HepG2 (cell line): Measurements from ENCODE around the gene MYO5B. TPM values are rescaled to one million over a fixed set of nuclear protein-coding genes. Genes with fewer than 3 reads are reported as not detected.

ENCODE experiments used
- ATAC-seq: fragments of 200-7000 bp; cut with Tn5 transposase; 3 replicates; pipeline ENCODE4 v1.9.1; 2020; ENCODE audit warnings: mild to moderate bottlenecking, moderate library complexity
- BruUV-seq: library from RNA; stranded (reverse); fragments of 400-500 nt; replicated peaks from 2 replicates; lab custom pipeline; 2021; lab: Mats Ljungman, UMichigan
- CTCF ChIA-PET: fragments of 300-600 bp; formaldehyde crosslinking; extraction: SDS; loops from one replicate; lab custom pipeline; 2021; ENCODE audit warnings: low total read pairs, inconsistent platforms, low intra/inter-chr PET ratio; lab: Yijun Ruan, JAX
- POLR2A ChIA-PET: fragments of 350-600 bp; sonication (Branson Sonifier 250); formaldehyde crosslinking; loops from one replicate; lab custom pipeline; 2020; ENCODE audit warnings: antibody characterized with exemption, inconsistent platforms; lab: Yijun Ruan, JAX
- DNase-seq: peaks from one replicate; pipeline ENCODE4 v3.0.0-alpha.2; 2015; ENCODE audit warnings: low spot score
- FAIRE-seq: peaks from 3 replicates; lab custom pipeline; 2011; peaks lifted over from hg19 to GRCh38; lab: Jason Lieb, UNC
- H2AFZ ChIP-seq: one replicate; pipeline ENCODE4 v1.6.1; 2011; ENCODE audit warnings: low read length, inconsistent platforms
- H3K27ac ChIP-seq: fragments of 300-600 bp; 3 replicates; pipeline ENCODE4 v1.8.0; 2011; ENCODE audit warnings: mixed run types, mild to moderate bottlenecking, mixed read lengths, low read length, inconsistent platforms; ENCODE audit not compliant: insufficient read depth; ENCODE audit errors: extremely low read length
- H3K27me3 ChIP-seq, 2 experiments: fragments of 200-600 bp in 1 of 2; 2 replicates in 1 of 2; 3 replicates in 1 of 2; pipeline versions ENCODE4 v1.6.0 to v1.8.0; 2011; ENCODE audit warnings: low read length in 2 of 2, mild to moderate bottlenecking in 2 of 2, moderate library complexity in 2 of 2, inconsistent platforms in 1 of 2; ENCODE audit not compliant: insufficient read depth in 2 of 2, control insufficient read depth in 1 of 2
- H3K36me3 ChIP-seq, 2 experiments: fragments of 200-600 bp in 1 of 2; replicated peaks in 1 of 2; 2 replicates in 1 of 2; 3 replicates in 1 of 2; pipeline versions ENCODE4 v1.5.1 to v1.8.0; 2011; ENCODE audit warnings: low read length in 2 of 2, inconsistent platforms in 1 of 2; ENCODE audit not compliant: insufficient read depth in 2 of 2, control insufficient read depth in 1 of 2
- H3K4me1 ChIP-seq: 2 replicates; pipeline ENCODE4 v1.5.1; 2012; ENCODE audit warnings: low read length, inconsistent platforms; ENCODE audit not compliant: insufficient read depth
- H3K4me2 ChIP-seq: 2 replicates; pipeline ENCODE4 v1.6.0; 2011; ENCODE audit warnings: low read depth, low read length, inconsistent platforms
- H3K4me3 ChIP-seq, 3 experiments: fragments of 200-600 bp in 1 of 3; sonication (generic), shearing (Covaris generic) in 1 of 3; replicated peaks in 1 of 3; 2 replicates each; pipeline ENCODE4 v1.5.1; 2011 to 2016; ENCODE audit warnings: low read length in 3 of 3, inconsistent platforms in 2 of 3, low read depth in 2 of 3, mild to moderate bottlenecking in 2 of 3, control low read depth in 1 of 3, mixed read lengths in 1 of 3; ENCODE audit not compliant: insufficient read depth in 1 of 3
- H3K79me2 ChIP-seq: one replicate; pipeline ENCODE4 v1.6.1; 2011; ENCODE audit warnings: low read length, inconsistent platforms; ENCODE audit not compliant: insufficient read depth
- H3K9ac ChIP-seq: 2 replicates; pipeline ENCODE4 v1.6.0; 2011; ENCODE audit warnings: mild to moderate bottlenecking, low read depth, low read length, inconsistent platforms; ENCODE audit not compliant: insufficient read depth
- H3K9me3 ChIP-seq: 2 replicates; pipeline ENCODE4 v1.5.1; 2012; ENCODE audit warnings: mild to moderate bottlenecking, low read length
- H4K20me1 ChIP-seq: 2 replicates; pipeline ENCODE4 v1.6.0; 2011; ENCODE audit warnings: inconsistent platforms, mild to moderate bottlenecking, low read length, moderate library complexity; ENCODE audit not compliant: insufficient read depth
- CCDC6 ChIP-seq: sonication (generic); formaldehyde crosslinking; IDR thresholded peaks from 2 replicates; pipeline ENCODE4 v1.8.1; 2022; ENCODE audit warnings: mild to moderate bottlenecking, missing genetic modification reagents, moderate library complexity
- FOSL2 ChIP-seq: sonication (generic); formaldehyde crosslinking; IDR thresholded peaks from 2 replicates; pipeline ENCODE4 v1.4.0; 2020; ENCODE audit warnings: missing genetic modification reagents
- HDAC1 ChIP-seq: sonication (generic); formaldehyde crosslinking; IDR thresholded peaks from 2 replicates; pipeline ENCODE4 v1.5.1; 2020; ENCODE audit warnings: mild to moderate bottlenecking, missing genetic modification reagents
- HDAC2 ChIP-seq: sonication (generic); formaldehyde crosslinking; IDR thresholded peaks from 2 replicates; pipeline ENCODE4 v1.4.0; 2020; ENCODE audit warnings: missing genetic modification reagents
- KDM5A ChIP-seq: fragments of 200-600 bp; sonication (generic); IDR thresholded peaks from 2 replicates; pipeline ENCODE4 v1.7.0; 2018; ENCODE audit warnings: antibody characterized with exemption, mild to moderate bottlenecking, low read length, borderline replicate concordance
- PHF20 ChIP-seq: sonication (generic); formaldehyde crosslinking; IDR thresholded peaks from 2 replicates; pipeline ENCODE4 v1.5.0; 2020; ENCODE audit warnings: mild to moderate bottlenecking, missing genetic modification reagents
- RFX3 ChIP-seq: IDR thresholded peaks from 2 replicates; pipeline ENCODE4 v1.6.1; 2016; ENCODE audit warnings: missing biosample characterization, missing genetic modification reagents
- SAP130 ChIP-seq: IDR thresholded peaks from 2 replicates; pipeline ENCODE4 v1.6.1; 2016; ENCODE audit warnings: low read depth
- ZNF451 ChIP-seq: sonication (generic); formaldehyde crosslinking; IDR thresholded peaks from 2 replicates; pipeline ENCODE4 v1.5.0; 2020; ENCODE audit warnings: mild to moderate bottlenecking, missing genetic modification reagents
- ZNF644 ChIP-seq: IDR thresholded peaks from 2 replicates; pipeline ENCODE4 v1.6.1; 2016; ENCODE audit warnings: low read depth
- ZNF780A ChIP-seq: sonication (generic); formaldehyde crosslinking; IDR thresholded peaks from 2 replicates; pipeline ENCODE4 v1.8.0; 2022; ENCODE audit warnings: mild to moderate bottlenecking, missing genetic modification reagents, moderate library complexity
- WGBS: methylation state at CpG from one replicate; pipeline ENCODE4 v1.1.6; 2017; ENCODE audit warnings: low lambda C conversion rate; 5-methylcytosine and 5-hydroxymethylcytosine counted together
- in situ Hi-C: cut with HindIII; loops from 2 replicates; pipeline ENCODE4 v1.10.0; 2017; ENCODE audit warnings: low pct_unique_long_range_greater_than_20kb; ENCODE audit not compliant: extremely low pct_ligation_motif_present
- intact Hi-C: fragments of 100-400 bp; cut with micrococcal nuclease; formaldehyde crosslinking; loops from one replicate; pipeline ENCODE4 v1.10.0; 2022; ENCODE audit not compliant: unreplicated experiment
- polyA plus RNA-seq, 8 experiments: library from polyadenylated mRNA; depleted of rRNA in 3 of 8; stranded (reverse) in 7 of 8; unstranded in 1 of 8; fragments of >200 nt; fragmentation: Illumina TruSeq in 4 of 8; extraction: Trizol in 4 of 8; gene quantifications; 2 replicates each; pipeline versions ENCODE4 v1.2.1 to v1.2.3, GENCODE V29; 2011 to 2016; ENCODE audit warnings: low read depth in 4 of 8, missing spikeins in 1 of 8, mixed read lengths in 1 of 8; ENCODE audit not compliant: insufficient read depth in 1 of 8
- total RNA-seq, 5 experiments: library from RNA; depleted of rRNA; stranded (reverse); fragments of >200 nt; fragmentation: Illumina TruSeq; extraction: Trizol; gene quantifications; 2 replicates each; pipeline ENCODE4 v1.2.3, GENCODE V29; 2016; ENCODE audit warnings: low read depth in 1 of 5
- TF ChIP-seq, protein P1 (sequence below): sonication (generic); formaldehyde crosslinking; IDR thresholded peaks from 2 replicates; pipeline ENCODE4 v1.4.0; 2020; ENCODE audit warnings: missing genetic modification reagents
- TF ChIP-seq, protein P2 (sequence below): sonication (generic); formaldehyde crosslinking; IDR thresholded peaks from 2 replicates; pipeline ENCODE4 v1.8.1; 2022; ENCODE audit warnings: mild to moderate bottlenecking, missing genetic modification reagents

The MYO5B gene
- total and polyA plus RNA-seq, 2 of the 13 experiments (the other 11 are each of a cell fraction or from before 2014, with no cell fraction given): 13.1 to 24.0 TPM

DNA sequence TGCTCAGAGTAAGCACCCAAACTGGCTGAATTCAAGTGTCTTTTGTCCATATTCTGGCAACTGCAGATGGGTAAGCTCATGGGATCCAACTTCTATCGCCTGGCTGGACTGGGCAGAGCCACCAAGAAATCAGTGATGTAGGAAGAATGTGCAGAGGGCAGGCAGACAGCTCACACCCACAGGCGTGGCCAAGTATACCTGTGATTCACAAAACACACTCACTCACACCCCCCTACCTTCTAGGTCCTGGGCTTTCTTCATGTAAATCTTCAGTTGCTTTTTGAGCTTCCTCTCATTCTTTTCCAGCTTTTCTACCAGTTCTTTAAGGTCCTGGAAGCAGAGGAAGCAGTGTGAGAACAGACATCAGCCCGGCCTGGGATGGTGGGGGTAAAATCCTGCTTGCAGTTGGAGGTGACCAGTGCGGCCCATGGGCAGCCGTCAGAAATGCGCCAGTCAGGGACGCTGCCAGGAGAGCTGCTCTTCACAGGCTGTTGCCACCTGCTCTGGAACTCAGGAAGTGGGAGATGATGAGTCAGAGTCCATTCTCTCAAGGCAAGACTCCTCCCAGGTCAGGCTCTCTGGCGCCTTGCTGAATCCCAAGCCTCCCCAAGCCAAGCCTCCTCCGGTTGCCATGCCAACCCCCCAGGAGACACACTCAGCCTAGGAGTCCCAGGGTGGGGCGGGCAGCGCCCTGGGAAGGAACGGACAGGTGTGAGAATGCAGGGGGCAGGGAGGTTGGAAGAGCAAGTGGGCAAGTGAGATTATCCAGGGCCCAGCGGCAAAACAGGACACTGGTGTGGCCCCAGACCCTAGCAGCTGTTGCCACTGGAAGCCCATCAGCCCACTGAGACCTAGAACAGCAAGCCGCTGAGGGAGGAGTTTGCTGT, 345.4 kb downstream of the MYO5B start:
- no peaks in the 10 kb centered on the region for H4K20me1 ChIP-seq
- in situ Hi-C loops: no loop called here
- TF ChIP-seq FOSL2 (CRISPR knock-in tag): peak; percentile 69
- TF ChIP-seq, protein P1, sequence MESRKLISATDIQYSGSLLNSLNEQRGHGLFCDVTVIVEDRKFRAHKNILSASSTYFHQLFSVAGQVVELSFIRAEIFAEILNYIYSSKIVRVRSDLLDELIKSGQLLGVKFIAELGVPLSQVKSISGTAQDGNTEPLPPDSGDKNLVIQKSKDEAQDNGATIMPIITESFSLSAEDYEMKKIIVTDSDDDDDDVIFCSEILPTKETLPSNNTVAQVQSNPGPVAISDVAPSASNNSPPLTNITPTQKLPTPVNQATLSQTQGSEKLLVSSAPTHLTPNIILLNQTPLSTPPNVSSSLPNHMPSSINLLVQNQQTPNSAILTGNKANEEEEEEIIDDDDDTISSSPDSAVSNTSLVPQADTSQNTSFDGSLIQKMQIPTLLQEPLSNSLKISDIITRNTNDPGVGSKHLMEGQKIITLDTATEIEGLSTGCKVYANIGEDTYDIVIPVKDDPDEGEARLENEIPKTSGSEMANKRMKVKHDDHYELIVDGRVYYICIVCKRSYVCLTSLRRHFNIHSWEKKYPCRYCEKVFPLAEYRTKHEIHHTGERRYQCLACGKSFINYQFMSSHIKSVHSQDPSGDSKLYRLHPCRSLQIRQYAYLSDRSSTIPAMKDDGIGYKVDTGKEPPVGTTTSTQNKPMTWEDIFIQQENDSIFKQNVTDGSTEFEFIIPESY (CRISPR knock-in tag): peak; percentile 87
- TF ChIP-seq PHF20 (CRISPR knock-in tag): no peak
- peak; percentile 53; the same call in 1 of the 2 replicates for TF ChIP-seq RFX3

GRCh38 chr18:49848115-49848514, 346.8 kb downstream of the MYO5B start:
- ATAC-seq: no peak
- WGBS: 81% methylated on average over 4 of the region's 4 CpGs
- TF ChIP-seq HDAC2: no peak
- no peak for TF ChIP-seq SAP130 (CRISPR knock-in tag)
- no peak for TF ChIP-seq KDM5A
- TF ChIP-seq, protein P2, sequence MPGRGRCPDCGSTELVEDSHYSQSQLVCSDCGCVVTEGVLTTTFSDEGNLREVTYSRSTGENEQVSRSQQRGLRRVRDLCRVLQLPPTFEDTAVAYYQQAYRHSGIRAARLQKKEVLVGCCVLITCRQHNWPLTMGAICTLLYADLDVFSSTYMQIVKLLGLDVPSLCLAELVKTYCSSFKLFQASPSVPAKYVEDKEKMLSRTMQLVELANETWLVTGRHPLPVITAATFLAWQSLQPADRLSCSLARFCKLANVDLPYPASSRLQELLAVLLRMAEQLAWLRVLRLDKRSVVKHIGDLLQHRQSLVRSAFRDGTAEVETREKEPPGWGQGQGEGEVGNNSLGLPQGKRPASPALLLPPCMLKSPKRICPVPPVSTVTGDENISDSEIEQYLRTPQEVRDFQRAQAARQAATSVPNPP (CRISPR knock-in tag): no peak
- no peak for TF ChIP-seq ZNF451
- no peak for TF ChIP-seq ZNF644 (CRISPR knock-in tag)
- TF ChIP-seq ZNF780A: no peak
- TF ChIP-seq CCDC6 (CRISPR knock-in tag): no peak
- TF ChIP-seq HDAC1 (CRISPR knock-in tag): no peak
- TF ChIP-seq, all 625 proteins: peak for 0
- Histone ChIP-seq H2AFZ (no peak overlapping the region), H3K79me2 (no peaks in the 10 kb centered on the region), H3K4me2 (no peak overlapping the region), H3K36me3 (peaks cover 9 to 33% of the 10 kb centered on the region in 2 experiments; a peak in 4 of 5 replicates), H3K4me3 (no peak overlapping the region), H3K4me1 (0 out of 2 replicates have a peak, but pooled peaks cover 14% of the 10 kb centered on the region), H4K20me1 (no peaks in the 10 kb centered on the region), H3K27me3 (no peaks in the 10 kb centered on the region), H3K27ac (no peak overlapping the region), H3K9ac (no peak overlapping the region), H3K9me3 (no peaks in the 10 kb centered on the region)
- intact Hi-C loops (no loop called here), in situ Hi-C loops (no loop called here)
- ChIA-PET CTCF (no interaction called here), POLR2A (no interaction called here)
- DNase-seq (no peak), FAIRE-seq (no peak)
- BruUV-seq: no TSS peak

More for the DNA sequence above, 345.4 kb downstream of the MYO5B start:
- no peak overlapping the region for H3K27ac ChIP-seq
- H2AFZ ChIP-seq: no peak overlapping the region
- intact Hi-C loops: no loop called here
- no TSS peak for BruUV-seq
- POLR2A ChIA-PET: no interaction called here
- H3K36me3 ChIP-seq: peaks cover 7 to 33% of the 10 kb centered on the region in 2 experiments; a peak in 4 of 5 replicates
- H3K79me2 ChIP-seq: no peaks in the 10 kb centered on the region
- peak; percentile 24; the same call in 2 of the 3 replicates for ATAC-seq
- H3K4me1 ChIP-seq: 0 out of 2 replicates have a peak, but pooled peaks cover 14% of the 10 kb centered on the region
- H3K9me3 ChIP-seq: no peaks in the 10 kb centered on the region
- DNase-seq: peak; percentile 42
- WGBS: 83% methylated on average over 9 of the region's 14 CpGs
- no peak for FAIRE-seq
- H3K4me2 ChIP-seq: no peak overlapping the region
- no peaks in the 10 kb centered on the region for H3K27me3 ChIP-seq
- H3K9ac ChIP-seq: no peak overlapping the region
- CTCF ChIA-PET: no interaction called here
- no peak overlapping the region for H3K4me3 ChIP-seq
